Measurements from ENCODE around the gene FUBP3. TPM values are rescaled to one million over a fixed set of nuclear protein-coding genes. Genes with fewer than 3 reads are reported as not detected.
A peak's percentile ranks its signal among the peaks of the same experiment; 100 is the strongest.

The FUBP3 gene
- total and polyA plus RNA-seq, 3 donors from 2014 or later, result 59.4 to 88.7 (median 85.3) TPM

DNA sequence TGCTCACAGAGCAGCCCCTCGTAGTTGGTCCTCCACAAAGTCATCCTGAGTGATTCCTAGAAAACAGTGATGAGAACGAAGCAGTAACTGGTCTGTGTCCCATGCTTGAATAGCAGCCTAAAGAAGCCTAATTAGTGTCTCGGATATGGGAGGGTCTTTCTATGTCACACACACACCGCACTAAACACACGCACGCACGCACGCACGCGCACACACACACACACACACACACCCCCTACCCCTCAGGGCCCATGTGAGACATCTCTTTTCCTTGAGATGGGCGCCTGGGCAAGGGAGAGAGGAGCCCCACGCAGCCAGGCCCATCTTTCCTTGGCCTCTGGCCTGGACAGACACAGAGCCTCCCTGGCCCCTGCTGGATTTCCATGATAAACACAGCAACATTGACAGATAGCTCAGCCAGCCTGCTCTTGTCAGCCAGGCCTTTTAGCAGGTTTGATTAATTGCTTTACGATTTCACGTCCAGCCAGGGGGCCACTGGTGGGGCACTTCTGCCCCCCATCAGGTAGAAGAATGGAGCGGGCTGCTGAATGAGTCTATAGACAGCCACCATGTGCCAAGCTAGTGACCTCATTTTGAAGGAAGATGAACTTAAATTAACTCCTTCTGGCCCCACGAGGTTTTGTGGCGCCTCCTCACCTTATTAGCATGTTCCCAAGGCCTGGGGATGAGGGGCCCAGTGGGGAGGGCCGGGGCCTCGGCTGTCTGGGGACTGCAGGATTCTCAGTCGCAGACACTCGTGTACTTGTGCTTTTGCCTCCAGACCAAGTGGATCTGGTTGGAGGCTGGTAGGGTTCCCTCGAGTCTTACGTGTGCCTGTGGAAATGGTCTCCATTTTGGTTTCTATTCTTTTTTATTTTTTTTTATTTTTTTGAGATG, 48.8 kb downstream of the FUBP3 start:
- no peak overlapping the region for H3K4me3 ChIP-seq
- no peaks in the 10 kb centered on the region for H3K27me3 ChIP-seq
- 68 to 78% methylated on average over 23 of the region's 23 CpGs for WGBS, 2 donors
- no peaks in the 10 kb centered on the region for H3K9me3 ChIP-seq
- intact Hi-C loops (cut with DNase I; ENCODE audit: low total_unique reads), result no loop called here
- no peak overlapping the region for H3K27ac ChIP-seq
- H3K36me3 ChIP-seq (ENCODE audit: low read depth, missing control alignments), result peaks cover 6% of the 10 kb centered on the region
- no peak for TF ChIP-seq POLR2A (IDR thresholded peaks at IDR 0.05)
- TF ChIP-seq, protein P1, sequence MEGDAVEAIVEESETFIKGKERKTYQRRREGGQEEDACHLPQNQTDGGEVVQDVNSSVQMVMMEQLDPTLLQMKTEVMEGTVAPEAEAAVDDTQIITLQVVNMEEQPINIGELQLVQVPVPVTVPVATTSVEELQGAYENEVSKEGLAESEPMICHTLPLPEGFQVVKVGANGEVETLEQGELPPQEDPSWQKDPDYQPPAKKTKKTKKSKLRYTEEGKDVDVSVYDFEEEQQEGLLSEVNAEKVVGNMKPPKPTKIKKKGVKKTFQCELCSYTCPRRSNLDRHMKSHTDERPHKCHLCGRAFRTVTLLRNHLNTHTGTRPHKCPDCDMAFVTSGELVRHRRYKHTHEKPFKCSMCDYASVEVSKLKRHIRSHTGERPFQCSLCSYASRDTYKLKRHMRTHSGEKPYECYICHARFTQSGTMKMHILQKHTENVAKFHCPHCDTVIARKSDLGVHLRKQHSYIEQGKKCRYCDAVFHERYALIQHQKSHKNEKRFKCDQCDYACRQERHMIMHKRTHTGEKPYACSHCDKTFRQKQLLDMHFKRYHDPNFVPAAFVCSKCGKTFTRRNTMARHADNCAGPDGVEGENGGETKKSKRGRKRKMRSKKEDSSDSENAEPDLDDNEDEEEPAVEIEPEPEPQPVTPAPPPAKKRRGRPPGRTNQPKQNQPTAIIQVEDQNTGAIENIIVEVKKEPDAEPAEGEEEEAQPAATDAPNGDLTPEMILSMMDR (IDR thresholded peaks at IDR 0.05), result no peak
- DNase-seq, result peak; percentile 74
- H3K4me1 ChIP-seq, result no peaks in the 10 kb centered on the region

DNA sequence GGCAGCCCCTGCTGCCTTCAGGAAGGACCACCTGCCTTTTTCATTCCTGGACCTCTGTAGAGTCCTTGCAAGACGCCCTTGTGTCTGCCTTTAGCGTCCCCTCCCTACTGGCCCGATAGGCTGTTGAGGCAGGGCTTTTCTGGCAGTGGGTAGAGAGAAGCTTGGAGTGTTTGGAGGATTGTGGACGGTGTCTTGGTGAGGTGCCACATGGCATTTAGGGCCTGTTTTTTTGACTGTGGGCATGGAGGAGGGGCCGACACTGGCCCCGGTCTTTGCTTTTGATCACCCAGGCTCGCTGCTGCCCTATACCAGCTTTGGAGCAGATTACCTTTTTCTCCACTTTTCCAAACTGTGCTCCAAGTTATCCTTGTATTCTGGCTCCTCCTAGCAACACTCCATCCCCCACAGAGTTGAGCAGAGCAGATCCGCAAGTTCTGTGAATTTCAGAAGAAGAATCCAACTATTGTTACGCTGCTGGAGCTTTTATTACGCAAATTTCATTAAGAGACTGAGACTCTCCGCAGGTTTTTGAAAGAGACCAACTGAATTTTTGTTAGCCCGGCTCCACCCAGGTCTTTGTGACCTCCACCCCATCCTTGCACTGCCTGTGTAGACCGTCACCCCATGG, 50.2 kb downstream of the FUBP3 start:
- no peaks in the 10 kb centered on the region for H3K27me3 ChIP-seq
- H3K9me3 ChIP-seq, result no peaks in the 10 kb centered on the region
- intact Hi-C loops (cut with DNase I; ENCODE audit: low total_unique reads), result no loop called here
- peaks cover 6% of the 10 kb centered on the region for H3K36me3 ChIP-seq (ENCODE audit: low read depth, missing control alignments)
- WGBS, 2 donors, result 86% methylated on average over 13 of the region's 13 CpGs
- H3K4me1 ChIP-seq, result no peaks in the 10 kb centered on the region
- no peak overlapping the region for H3K4me3 ChIP-seq
- DNase-seq, result no peak
- H3K27ac ChIP-seq, result no peak overlapping the region
- TF ChIP-seq, protein P1 (IDR thresholded peaks at IDR 0.05), result no peak
- TF ChIP-seq POLR2A (IDR thresholded peaks at IDR 0.05), result no peak

DNA sequence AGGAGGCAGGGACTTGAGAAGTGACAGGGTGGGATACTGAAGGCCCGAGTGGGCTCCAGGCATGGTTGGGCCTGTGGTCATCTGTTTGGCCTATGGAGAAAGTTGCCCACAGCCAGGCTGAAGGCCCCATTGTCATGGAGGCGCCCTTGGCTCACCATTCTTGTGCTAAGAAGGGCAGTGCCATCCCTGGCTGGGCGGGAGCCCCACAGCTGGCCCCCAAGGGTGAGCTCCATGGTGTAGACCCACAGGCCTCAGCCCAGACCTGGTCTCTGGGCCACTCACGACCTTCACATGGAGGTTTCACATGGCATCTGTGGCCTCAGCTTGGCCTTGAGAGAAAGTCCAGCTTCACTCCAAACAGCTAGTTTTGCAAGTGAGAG, 50.7 kb downstream of the FUBP3 start:
- Histone ChIP-seq H3K27ac (no peak overlapping the region), H3K27me3 (no peaks in the 10 kb centered on the region), H3K9me3 (no peaks in the 10 kb centered on the region), H3K36me3 (ENCODE audit: low read depth, missing control alignments) (peaks cover 6% of the 10 kb centered on the region), H3K4me1 (no peaks in the 10 kb centered on the region), H3K4me3 (no peak overlapping the region)
- no peak for TF ChIP-seq POLR2A (IDR thresholded peaks at IDR 0.05)
- TF ChIP-seq, protein P1 (IDR thresholded peaks at IDR 0.05), result no peak
- intact Hi-C loops (cut with DNase I; ENCODE audit: low total_unique reads), result no loop called here
- WGBS, 2 donors, result 88 to 100% methylated on average over 1 to 4 of the region's 4 CpGs
- DNase-seq, result no peak

DNA sequence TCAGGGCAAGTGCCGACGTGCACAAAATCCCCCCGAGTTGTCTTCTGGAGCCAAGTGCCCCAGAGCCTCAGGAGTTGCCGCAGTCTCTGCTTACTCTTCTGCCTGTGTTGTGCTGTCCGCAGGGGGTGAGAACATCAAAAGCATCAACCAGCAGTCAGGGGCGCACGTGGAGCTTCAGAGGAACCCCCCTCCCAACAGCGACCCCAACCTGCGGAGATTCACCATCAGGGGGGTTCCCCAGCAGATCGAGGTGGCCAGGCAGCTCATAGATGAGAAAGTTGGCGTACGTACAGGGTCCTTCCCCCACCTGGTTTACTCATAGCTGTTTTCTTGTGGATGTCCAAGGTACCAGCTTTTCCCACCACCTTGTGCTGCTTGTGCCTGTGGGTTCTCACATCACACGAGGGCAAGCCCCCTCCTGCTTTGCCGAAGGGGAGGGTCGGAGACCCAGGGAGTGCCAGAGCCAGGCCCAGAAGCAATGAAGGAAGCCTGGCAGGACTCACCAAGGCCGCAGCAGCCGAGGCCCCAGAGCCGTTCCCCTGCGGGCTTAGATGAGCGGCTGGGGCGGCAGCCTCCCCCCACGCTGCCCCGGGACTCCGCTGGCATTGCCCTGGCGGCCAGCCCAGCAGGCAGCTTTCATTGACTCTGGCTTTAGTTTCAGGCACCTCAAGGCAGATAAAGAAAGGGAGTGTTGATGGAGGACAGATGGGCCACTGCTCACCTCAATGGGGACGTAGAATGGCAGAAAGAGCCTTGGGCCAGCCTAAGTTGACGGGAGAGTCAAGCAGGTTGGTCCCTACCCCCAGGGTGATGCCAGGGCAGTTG, 51.3 kb downstream of the FUBP3 start:
- Histone ChIP-seq H3K36me3 (ENCODE audit: low read depth, missing control alignments) (peaks cover 6% of the 10 kb centered on the region), H3K27me3 (no peaks in the 10 kb centered on the region), H3K4me1 (no peaks in the 10 kb centered on the region), H3K9me3 (no peaks in the 10 kb centered on the region), H3K27ac (no peak overlapping the region), H3K4me3 (no peak overlapping the region)
- TF ChIP-seq, protein P1 (IDR thresholded peaks at IDR 0.05), result no peak
- TF ChIP-seq POLR2A (IDR thresholded peaks at IDR 0.05), result no peak
- peak; percentile 62 for DNase-seq
- intact Hi-C loops (cut with DNase I; ENCODE audit: low total_unique reads), result no loop called here
- 76 to 90% methylated on average over 13 to 27 of the region's 27 CpGs for WGBS, 2 donors
